GM23248 (cell line): ENCODE data around the gene OPRD1. TPM values are rescaled to one million over a fixed set of nuclear protein-coding genes. Genes with fewer than 3 reads are reported as not detected.
"Not testable (repeated sequence)": the region's sequence is repeated elsewhere in the genome, so short reads cannot be mapped to it uniquely, and the experiment has no call there.

Experiments used
- DNase-seq: peaks from one replicate; pipeline ENCODE4 v3.0.0-alpha.2; 2015
- H2AFZ ChIP-seq: fragments of 200-600 bp; sonication (generic); 2 replicates; pipeline ENCODE4 v1.6.1; 2016; ENCODE audit warnings: antibody characterized with exemption
- H3F3A ChIP-seq: fragments of 200-600 bp; sonication (generic); 2 replicates; pipeline ENCODE4 v1.6.1; 2016; ENCODE audit warnings: mild to moderate bottlenecking, antibody characterized with exemption, mixed run types; ENCODE audit not compliant: insufficient read depth
- H3K27ac ChIP-seq: fragments of 200-600 bp; sonication (generic); 2 replicates; pipeline ENCODE4 v1.5.1; 2016; ENCODE audit warnings: mild to moderate bottlenecking
- H3K27me3 ChIP-seq: fragments of 200-600 bp; sonication (generic); replicated peaks from 2 replicates; pipeline ENCODE4 v1.6.1; 2016; ENCODE audit warnings: mild to moderate bottlenecking; ENCODE audit not compliant: insufficient read depth
- H3K36me3 ChIP-seq: fragments of 200-600 bp; sonication (generic); 2 replicates; pipeline ENCODE4 v1.6.1; 2016; ENCODE audit warnings: low read depth, mild to moderate bottlenecking
- H3K4me1 ChIP-seq: fragments of 200-600 bp; sonication (generic); 2 replicates; pipeline ENCODE4 v1.6.1; 2016; ENCODE audit warnings: mild to moderate bottlenecking; ENCODE audit not compliant: insufficient read depth
- H3K4me2 ChIP-seq: fragments of 200-600 bp; sonication (generic); one replicate; pipeline ENCODE4 v1.6.1; 2016; ENCODE audit warnings: mild to moderate bottlenecking; ENCODE audit not compliant: unreplicated experiment
- H3K4me3 ChIP-seq: fragments of 200-600 bp; sonication (generic); 2 replicates; pipeline ENCODE4 v1.5.1; 2016; ENCODE audit warnings: mild to moderate bottlenecking
- H3K79me2 ChIP-seq: fragments of 200-600 bp; sonication (generic); 2 replicates; pipeline ENCODE4 v1.6.1; 2016; ENCODE audit warnings: mild to moderate bottlenecking; ENCODE audit not compliant: insufficient read depth
- H3K9ac ChIP-seq: fragments of 200-600 bp; sonication (generic); 2 replicates; pipeline ENCODE4 v1.6.1; 2016; ENCODE audit warnings: mild to moderate bottlenecking
- H3K9me2 ChIP-seq: fragments of 200-600 bp; sonication (generic); 2 replicates; pipeline ENCODE4 v1.6.1; 2016; ENCODE audit warnings: mixed run types, mild to moderate bottlenecking, moderate library complexity; ENCODE audit not compliant: insufficient read depth
- H3K9me3 ChIP-seq: fragments of 200-600 bp; sonication (generic); one replicate; pipeline ENCODE4 v1.6.1; 2017; ENCODE audit warnings: low read depth
- H4K20me1 ChIP-seq: fragments of 200-600 bp; sonication (generic); 2 replicates; pipeline ENCODE4 v1.6.0; 2016; ENCODE audit not compliant: insufficient read depth
- EZH2 ChIP-seq: fragments of 200-600 bp; sonication (generic); IDR thresholded peaks from 2 replicates; pipeline ENCODE4 v1.6.1; 2018; ENCODE audit warnings: antibody characterized with exemption, mild to moderate bottlenecking; ENCODE audit not compliant: insufficient read depth, poor library complexity, severe bottlenecking
- EZH2phosphoT487 ChIP-seq: fragments of 200-600 bp; sonication (generic); IDR thresholded peaks from 2 replicates; pipeline ENCODE4 v1.6.1; 2018; ENCODE audit warnings: antibody characterized with exemption, moderate library complexity, mild to moderate bottlenecking, low read depth; ENCODE audit not compliant: insufficient read depth
- WGBS, 2 experiments: methylation state at CpG; one replicate each; pipeline ENCODE4 v1.1.6; 2015 to 2017; ENCODE audit warnings: low lambda C conversion rate in 2 of 2, low coverage in 1 of 2; ENCODE audit errors: missing lambda C conversion rate in 2 of 2; 5-methylcytosine and 5-hydroxymethylcytosine counted together
- in situ Hi-C: fragments of 300-500 bp; cut with MboI; formaldehyde crosslinking; loops from 2 replicates; pipeline ENCODE4 v1.15.0; 2020
- polyA plus RNA-seq: library from polyadenylated mRNA; unstranded; fragments of >200 nt; fragmentation: Nextera tagmentation; extraction: Ambion mirVana; gene quantifications from 2 replicates; pipeline ENCODE4 v1.2.1, GENCODE V29; 2016
- total RNA-seq: library from RNA; depleted of rRNA; stranded (reverse); fragments of >200 nt; shearing (Covaris generic); gene quantifications from 2 replicates; pipeline ENCODE4 v1.2.3, GENCODE V29; 2014

Gene OPRD1
- total and polyA plus RNA-seq, 2 experiments from 2014 or later = not detected

GRCh38 chr1:28840928-28841544 is 29.1 kb downstream of the OPRD1 start:
- 68 to 70% methylated on average over 8 of the region's 8 CpGs for WGBS, 2 experiments
- H3K9ac ChIP-seq = no peak overlapping the region
- in situ Hi-C loops = no loop called here
- no peak for DNase-seq
- H3K4me3 ChIP-seq = no peak overlapping the region
- H3K9me3 ChIP-seq = no peaks in the 10 kb centered on the region
- no peak overlapping the region for H2AFZ ChIP-seq
- no peak for TF ChIP-seq EZH2phosphoT487
- no peak for TF ChIP-seq EZH2
- H3K4me1 ChIP-seq = no peaks in the 10 kb centered on the region
- no peaks in the 10 kb centered on the region for H3K9me2 ChIP-seq
- H3K79me2 ChIP-seq = no peaks in the 10 kb centered on the region
- H3K27me3 ChIP-seq = peaks cover 14% of the 10 kb centered on the region
- no peaks in the 10 kb centered on the region for H4K20me1 ChIP-seq
- no peaks in the 10 kb centered on the region for H3F3A ChIP-seq
- no peak overlapping the region for H3K27ac ChIP-seq
- no peak overlapping the region for H3K4me2 ChIP-seq
- H3K36me3 ChIP-seq = no peaks in the 10 kb centered on the region

DNA sequence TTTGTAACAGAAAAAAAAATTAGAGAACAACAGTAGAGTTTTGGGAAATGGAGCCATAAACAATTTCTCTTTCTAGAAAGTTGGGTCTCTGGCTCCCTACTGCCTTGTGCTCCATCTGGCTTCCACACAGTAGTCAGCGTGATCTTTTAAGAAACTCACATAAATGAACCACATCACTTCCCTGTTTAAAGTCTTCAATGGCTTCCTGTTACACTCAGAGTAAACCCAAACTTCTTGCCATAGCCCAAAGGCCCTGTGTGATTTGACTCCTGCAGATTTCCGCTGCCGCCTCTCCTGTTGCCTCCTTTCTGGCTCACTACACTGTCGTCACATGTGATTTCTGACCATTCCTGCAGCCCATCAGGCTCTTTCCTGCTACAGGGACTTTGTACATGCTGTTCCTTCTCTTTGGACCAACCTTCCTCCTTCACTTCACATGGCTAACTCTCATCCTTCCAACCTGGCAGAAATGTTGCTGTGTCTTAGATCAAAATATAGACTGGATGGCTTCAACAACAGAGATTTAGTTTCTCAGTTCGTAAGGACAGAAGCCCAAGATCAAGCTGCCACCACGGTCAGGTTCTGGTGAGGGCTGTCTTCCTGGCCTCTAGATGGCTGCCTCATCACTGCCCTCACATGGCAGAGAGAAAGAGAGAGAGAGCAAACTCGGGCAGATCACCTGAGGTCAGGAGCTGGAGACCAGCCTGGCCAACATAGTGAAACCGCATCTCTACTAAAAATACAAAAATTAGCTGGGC is 34.0 kb downstream of the OPRD1 start:
- Histone ChIP-seq H3K79me2 (no peaks in the 10 kb centered on the region), H3K27ac (no peak overlapping the region), H3K4me2 (no peak overlapping the region), H3K4me3 (no peak overlapping the region), H3K9me3 (no peaks in the 10 kb centered on the region), H3K9ac (no peak overlapping the region), H3F3A (no peaks in the 10 kb centered on the region), H3K9me2 (no peaks in the 10 kb centered on the region), H3K36me3 (no peaks in the 10 kb centered on the region), H3K27me3 (no peaks in the 10 kb centered on the region; the same call in 1 of the 2 replicates), H3K4me1 (no peaks in the 10 kb centered on the region), H4K20me1 (no peaks in the 10 kb centered on the region), H2AFZ (no peak overlapping the region)
- no peak for TF ChIP-seq EZH2phosphoT487
- WGBS, 2 experiments = 68 to 70% methylated on average over 8 of the region's 8 CpGs
- in situ Hi-C loops = no loop called here
- DNase-seq = no peak

GRCh38 chr1:28847207-28847606 is 35.2 kb downstream of the OPRD1 start:
- H3K36me3 ChIP-seq, H4K20me1 ChIP-seq, H3K27ac ChIP-seq, H3K79me2 ChIP-seq, H3K4me3 ChIP-seq, H3K9ac ChIP-seq, H3K9me2 ChIP-seq, H3F3A ChIP-seq, H3K4me2 ChIP-seq, in situ Hi-C loops, H3K4me1 ChIP-seq, H3K27me3 ChIP-seq, H2AFZ ChIP-seq, DNase-seq, H3K9me3 ChIP-seq: not testable (repeated sequence)
- 79% methylated on average over 6 of the region's 6 CpGs for WGBS, 2 experiments

DNA sequence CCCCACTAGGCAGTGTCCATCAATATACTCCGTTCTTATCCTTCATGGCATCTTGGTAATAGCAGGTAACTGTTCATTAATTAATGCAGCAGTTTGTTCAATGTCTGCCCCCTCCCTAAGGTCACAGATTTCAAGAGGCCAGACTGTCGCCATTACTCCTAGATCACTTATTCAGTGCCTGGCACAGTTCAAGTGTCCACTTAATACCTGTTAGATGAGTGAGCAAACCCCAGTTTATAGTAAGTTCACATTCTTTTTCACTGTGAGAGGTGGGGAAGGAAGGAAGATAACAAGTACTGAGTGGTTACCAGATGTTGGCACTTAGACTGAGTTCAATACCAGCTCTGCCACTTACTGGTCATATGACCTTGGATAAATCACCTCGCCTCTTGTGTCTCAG is 36.4 kb downstream of the OPRD1 start:
- H3K36me3 ChIP-seq = no peaks in the 10 kb centered on the region
- TF ChIP-seq EZH2phosphoT487 (no peak), EZH2 (no peak)

More for the DNA sequence above, 36.4 kb downstream of the OPRD1 start:
- Histone ChIP-seq H3K27me3 (no peaks in the 10 kb centered on the region; the same call in 1 of the 2 replicates), H3F3A (no peaks in the 10 kb centered on the region), H3K9me2 (no peaks in the 10 kb centered on the region), H3K27ac (no peak overlapping the region), H3K4me2 (no peak overlapping the region), H2AFZ (no peak overlapping the region), H3K4me1 (no peaks in the 10 kb centered on the region), H3K4me3 (no peak overlapping the region), H3K9ac (no peak overlapping the region), H4K20me1 (no peaks in the 10 kb centered on the region), H3K79me2 (no peaks in the 10 kb centered on the region), H3K9me3 (no peaks in the 10 kb centered on the region)
- DNase-seq = no peak
- WGBS, 2 experiments = 64 to 73% methylated on average over 3 of the region's 3 CpGs
- in situ Hi-C loops = no loop called here
